IMR-90 (cell line): ENCODE results near the gene VAMP8. TPM values are rescaled to one million over a fixed set of nuclear protein-coding genes. Genes with fewer than 3 reads are reported as not detected.

Source experiments
- ATAC-seq: fragments of 200-7000 bp; cut with Tn5 transposase; 2 replicates; pipeline ENCODE4 v1.9.1; 2020; ENCODE audit warnings: low read depth, mild to moderate bottlenecking, moderate library complexity
- BruUV-seq: library from RNA; stranded (reverse); fragments of 400-500 nt; replicated peaks from 2 replicates; lab custom pipeline; 2021; lab: Mats Ljungman, UMichigan
- CTCF ChIA-PET: fragments of 300-600 bp; formaldehyde crosslinking; extraction: SDS; loops from one replicate; lab custom pipeline; 2021; ENCODE audit warnings: antibody characterized with exemption; lab: Yijun Ruan, JAX
- POLR2A ChIA-PET: fragments of 300-600 bp; sonication (Branson Sonifier 250); formaldehyde crosslinking; loops from one replicate; lab custom pipeline; 2022; ENCODE audit warnings: antibody characterized with exemption; ENCODE audit not compliant: unreplicated experiment; lab: Charles Lee
- DNase-seq: peaks from one replicate; pipeline ENCODE4 v3.0.0; 2013
- H2AFZ ChIP-seq: replicated peaks from 2 replicates; pipeline ENCODE3; 2013; ENCODE audit warnings: low read length, mild to moderate bottlenecking; ENCODE audit not compliant: poor library complexity
- H2AK5ac ChIP-seq: 2 replicates; pipeline ENCODE4 v1.6.1; 2013; ENCODE audit warnings: low read depth, low read length, inconsistent platforms
- H2AK9ac ChIP-seq: replicated peaks from 2 replicates; pipeline ENCODE3; 2013; ENCODE audit warnings: mild to moderate bottlenecking, low read depth, low read length, moderate library complexity; ENCODE audit not compliant: poor library complexity
- H2BK120ac ChIP-seq: 2 replicates; pipeline ENCODE4 v1.6.1; 2013; ENCODE audit warnings: low read depth, low read length, inconsistent platforms
- H2BK15ac ChIP-seq: 3 replicates; pipeline ENCODE4 v1.6.1; 2013; ENCODE audit warnings: low read depth, low read length, inconsistent platforms
- H2BK20ac ChIP-seq: 2 replicates; pipeline ENCODE4 v1.6.1; 2013; ENCODE audit warnings: low read depth, mild to moderate bottlenecking, inconsistent platforms, low read length, moderate library complexity
- H2BK5ac ChIP-seq: 2 replicates; pipeline ENCODE4 v1.6.1; 2013; ENCODE audit warnings: mild to moderate bottlenecking, low read depth, low read length, inconsistent platforms; ENCODE audit not compliant: poor library complexity, severe bottlenecking
- H3K14ac ChIP-seq: replicated peaks from 2 replicates; pipeline ENCODE4 v1.6.1; 2013; ENCODE audit warnings: low read depth, low read length, inconsistent platforms
- H3K18ac ChIP-seq: 2 replicates; pipeline ENCODE4 v1.6.1; 2013; ENCODE audit warnings: low read depth, low read length, control low read depth
- H3K23ac ChIP-seq: 2 replicates; pipeline ENCODE4 v1.6.1; 2013; ENCODE audit warnings: low read depth, low read length, inconsistent platforms
- H3K27ac ChIP-seq: 2 replicates; pipeline ENCODE4 v1.5.1; 2013; ENCODE audit warnings: mild to moderate bottlenecking, control low read depth, low read length; ENCODE audit not compliant: insufficient read depth
- H3K27me3 ChIP-seq: 2 replicates; pipeline ENCODE4 v1.6.1; 2013; ENCODE audit warnings: low read length; ENCODE audit not compliant: control insufficient read depth, insufficient read depth
- H3K36me3 ChIP-seq: 2 replicates; pipeline ENCODE4 v1.6.1; 2013; ENCODE audit warnings: low read length, mixed read lengths; ENCODE audit not compliant: control insufficient read depth, insufficient read depth
- H3K4ac ChIP-seq: 2 replicates; pipeline ENCODE4 v1.6.1; 2013; ENCODE audit warnings: low read depth, low read length, inconsistent platforms
- H3K4me1 ChIP-seq: 2 replicates; pipeline ENCODE4 v1.6.1; 2013; ENCODE audit warnings: low read length, mixed read lengths; ENCODE audit not compliant: control insufficient read depth, insufficient read depth
- H3K4me2 ChIP-seq: 2 replicates; pipeline ENCODE4 v1.6.1; 2013; ENCODE audit warnings: low read depth, mild to moderate bottlenecking, control low read depth, low read length, moderate library complexity
- H3K4me3 ChIP-seq: 2 replicates; pipeline ENCODE4 v1.5.1; 2013; ENCODE audit warnings: low read depth, mild to moderate bottlenecking, control low read depth, low read length, moderate library complexity; ENCODE audit not compliant: insufficient read depth
- H3K56ac ChIP-seq: 2 replicates; pipeline ENCODE4 v1.6.1; 2013; ENCODE audit warnings: low read length, inconsistent platforms; ENCODE audit not compliant: insufficient read depth; ENCODE audit errors: extremely low read depth
- H3K79me1 ChIP-seq, 2 experiments: 2 replicates each; pipeline ENCODE4 v1.6.1; 2013; ENCODE audit warnings: low read length in 2 of 2, inconsistent platforms in 1 of 2, low read depth in 1 of 2
- H3K9ac ChIP-seq: 2 replicates; pipeline ENCODE4 v1.6.1; 2013; ENCODE audit warnings: low read depth, low read length, control low read depth
- H3K9me1 ChIP-seq: 2 replicates; pipeline ENCODE4 v1.6.1; 2013; ENCODE audit warnings: low read length, inconsistent platforms; ENCODE audit not compliant: insufficient read depth
- H3K9me3 ChIP-seq: 2 replicates; pipeline ENCODE4 v1.6.1; 2013; ENCODE audit warnings: low read length; ENCODE audit not compliant: control insufficient read depth, insufficient read depth
- H4K20me1 ChIP-seq: 2 replicates; pipeline ENCODE4 v1.6.1; 2013; ENCODE audit warnings: low read length, inconsistent platforms; ENCODE audit not compliant: insufficient read depth
- H4K5ac ChIP-seq: 2 replicates; pipeline ENCODE4 v1.6.1; 2013; ENCODE audit warnings: mild to moderate bottlenecking, low read depth, low read length, control low read depth
- H4K8ac ChIP-seq, 2 experiments: 2 replicates each; pipeline ENCODE4 v1.6.1; 2013; ENCODE audit warnings: low read depth in 2 of 2, low read length in 2 of 2, control low read depth in 1 of 2, inconsistent platforms in 1 of 2
- H4K91ac ChIP-seq: 2 replicates; pipeline ENCODE4 v1.6.1; 2013; ENCODE audit warnings: low read depth, low read length, inconsistent platforms; ENCODE audit not compliant: insufficient read depth
- CEBPB ChIP-seq: IDR thresholded peaks from 2 replicates; pipeline ENCODE4 v1.6.1; 2012; ENCODE audit warnings: low read depth, low read length, improper control_type of control experiment
- CTCF ChIP-seq: conservative IDR thresholded peaks from 2 replicates; pipeline ENCODE4 v1.5.1; 2012; ENCODE audit warnings: mild to moderate bottlenecking, low read depth, low read length, improper control_type of control experiment
- ELK1 ChIP-seq: fragments of 150-350 bp; IDR thresholded peaks from 2 replicates; pipeline ENCODE4 v1.6.1; 2016; ENCODE audit warnings: low read depth, mild to moderate bottlenecking, low read length, moderate library complexity, borderline replicate concordance
- MAZ ChIP-seq: IDR thresholded peaks from 2 replicates; pipeline ENCODE4 v1.6.1; 2012; ENCODE audit warnings: low read depth, mild to moderate bottlenecking, low read length, improper control_type of control experiment, moderate library complexity, borderline replicate concordance
- MXI1 ChIP-seq: IDR thresholded peaks from 2 replicates; pipeline ENCODE4 v1.6.1; 2012; ENCODE audit warnings: low read depth, mild to moderate bottlenecking, low read length, moderate library complexity, borderline replicate concordance
- NFE2L2 ChIP-seq: fragments of 150-350 bp; IDR thresholded peaks from 2 replicates; pipeline ENCODE4 v1.6.1; 2016; ENCODE audit warnings: low read depth, mild to moderate bottlenecking, low read length
- RAD21 ChIP-seq: IDR thresholded peaks from 2 replicates; pipeline ENCODE4 v1.6.1; 2012; ENCODE audit warnings: low read length, improper control_type of control experiment
- WGBS, 2 experiments: methylation state at CpG; one replicate each; pipeline versions ENCODE4 v1.1.5 to v1.1.7; 2013; ENCODE audit warnings: missing lambda C conversion rate in 2 of 2; ENCODE audit not compliant: insufficient read length in 1 of 2; ENCODE audit errors: extremely low coverage in 2 of 2; 5-methylcytosine and 5-hydroxymethylcytosine counted together
- dilution Hi-C: fragments of 300-500 bp; cut with HindIII; formaldehyde crosslinking; loops from one replicate; pipeline ENCODE4 v1.14.3; 2018; ENCODE audit warnings: low sequenced_read_pairs; ENCODE audit not compliant: unreplicated experiment
- in situ Hi-C: fragments of 300-500 bp; cut with MboI; formaldehyde crosslinking; loops from 3 replicates; pipeline ENCODE4 v1.14.3; 2019; ENCODE audit warnings: low sequenced_read_pairs, inconsistent platforms, mixed read lengths
- intact Hi-C: fragments of 100-400 bp; cut with micrococcal nuclease; formaldehyde crosslinking; loops from 2 replicates; pipeline ENCODE4 v1.10.0; 2022
- polyA plus RNA-seq, 3 experiments: library from polyadenylated mRNA; depleted of rRNA; stranded (reverse); fragments of >200 nt; gene quantifications; 2 replicates each; pipeline ENCODE4 v1.2.3, GENCODE V29; 2012; ENCODE audit warnings: low replicate concordance in 1 of 3
- total RNA-seq: library from RNA; depleted of rRNA; stranded (reverse); fragments of >200 nt; gene quantifications from 2 replicates; pipeline ENCODE4 v1.2.3, GENCODE V29; 2012
- TF ChIP-seq, protein P1 (sequence below): fragments of 150-350 bp; IDR thresholded peaks from 2 replicates; pipeline ENCODE4 v1.6.1; 2017; ENCODE audit warnings: mild to moderate bottlenecking, antibody characterized with exemption, low read length, low read depth

Gene VAMP8
- total and polyA plus RNA-seq, 2 of the 4 experiments (the other 2 are of a cell fraction) = 0.90 to 1.9 TPM

DNA sequence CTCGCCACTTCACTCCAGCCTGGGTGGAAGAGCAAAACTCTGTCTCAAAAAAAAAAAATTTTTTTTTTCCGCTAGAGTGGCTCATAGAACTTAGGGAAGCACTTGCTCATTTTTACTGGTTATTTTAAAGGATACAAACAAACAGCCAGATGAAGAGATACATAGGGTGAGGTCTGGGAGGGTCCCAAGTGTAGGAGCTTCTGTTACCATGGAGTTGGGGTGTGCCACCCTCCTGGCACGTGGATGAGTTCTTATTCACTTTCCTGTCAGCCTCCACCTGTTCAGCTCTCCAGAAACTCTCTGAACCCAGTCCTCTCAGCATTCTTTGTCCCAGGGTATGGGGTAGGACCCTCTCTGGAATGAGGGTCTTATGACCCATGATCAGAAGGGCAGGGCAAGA, 43.3 kb upstream of the VAMP8 start:
- Histone ChIP-seq H3K9me1 (peaks cover 2% of the 10 kb centered on the region; the same call in 1 of the 2 replicates), H2BK15ac (no peak overlapping the region), H3K18ac (no peak overlapping the region), H2BK120ac (no peak overlapping the region), H2AK9ac (no peak overlapping the region), H4K91ac (no peak overlapping the region), H3K4me2 (no peak overlapping the region), H3K36me3 (no peaks in the 10 kb centered on the region), H3K9ac (no peak overlapping the region), H4K5ac (no peak overlapping the region), H2BK5ac (no peak overlapping the region), H2BK20ac (no peak overlapping the region), H3K27ac (no peak overlapping the region), H3K56ac (no peak overlapping the region), H4K20me1 (peaks cover 2% of the 10 kb centered on the region), H3K27me3 (no peaks in the 10 kb centered on the region; the same call in 1 of the 2 replicates), H3K79me1 (peaks cover 13 to 22% of the 10 kb centered on the region in 2 experiments), H4K8ac (no peak overlapping the region), H3K4ac (no peak overlapping the region), H3K4me3 (no peak overlapping the region), H2AFZ (no peak overlapping the region), H3K9me3 (no peaks in the 10 kb centered on the region), H2AK5ac (no peak overlapping the region), H3K23ac (no peak overlapping the region), H3K4me1 (peaks cover 5% of the 10 kb centered on the region), H3K14ac (no peak overlapping the region)
- TF ChIP-seq RAD21 = no peak
- no peak for TF ChIP-seq CEBPB
- TF ChIP-seq MXI1 = no peak
- TF ChIP-seq, protein P1, sequence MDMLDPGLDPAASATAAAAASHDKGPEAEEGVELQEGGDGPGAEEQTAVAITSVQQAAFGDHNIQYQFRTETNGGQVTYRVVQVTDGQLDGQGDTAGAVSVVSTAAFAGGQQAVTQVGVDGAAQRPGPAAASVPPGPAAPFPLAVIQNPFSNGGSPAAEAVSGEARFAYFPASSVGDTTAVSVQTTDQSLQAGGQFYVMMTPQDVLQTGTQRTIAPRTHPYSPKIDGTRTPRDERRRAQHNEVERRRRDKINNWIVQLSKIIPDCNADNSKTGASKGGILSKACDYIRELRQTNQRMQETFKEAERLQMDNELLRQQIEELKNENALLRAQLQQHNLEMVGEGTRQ = no peak
- no peak for TF ChIP-seq CTCF
- no peak for TF ChIP-seq ELK1
- TF ChIP-seq NFE2L2 = no peak
- TF ChIP-seq MAZ = no peak
- no TSS peak for BruUV-seq
- dilution Hi-C loops = no loop called here
- ATAC-seq (no peak), DNase-seq (no peak)
- intact Hi-C loops = loop anchor here (10.0 kb wide), 1 partner anchor 469 kb away; no protein-coding TSS in a partner anchor
- WGBS, 2 experiments = no CpG with 5 or more reads among the region's 3 CpGs
- in situ Hi-C loops = no loop called here
- CTCF ChIA-PET = no interaction called here
- POLR2A ChIA-PET = no interaction called here
